GM10847 (cell line): ENCODE results near the gene CCDC89.

Experiments
- POLR2A ChIP-seq: IDR thresholded peaks from 2 replicates; pipeline ENCODE4 v1.6.1; 2011; ENCODE audit not compliant: insufficient read length; ENCODE audit errors: extremely low read depth

The CCDC89 gene

GRCh38 chr11:85665733-85666132, 20.3 kb downstream of the CCDC89 start:
- TF ChIP-seq POLR2A = no peak

- TF ChIP-seq POLR2A = peak; percentile 90
Observed at GRCh38 chr11:85664615-85665481, 21.1 kb downstream of the CCDC89 start, which contains the start of gene CREBZF. Gene CREBZF, minus strand, starts transcription at chr11:85665129. Its CDS starts 254 bp downstream, at chr11:85664875.

GRCh38 chr11:85663753-85664614, 22.0 kb downstream of the CCDC89 start:
- peak; percentile 33 for TF ChIP-seq POLR2A

- TF ChIP-seq POLR2A = no peak
Observed at GRCh38 chr11:85663080-85663752, 22.8 kb downstream of the CCDC89 start.

- TF ChIP-seq POLR2A = no peak
Observed at GRCh38 chr11:85661972-85662664, 23.9 kb downstream of the CCDC89 start.

GRCh38 chr11:85658180-85658579, 27.8 kb downstream of the CCDC89 start:
- no peak for TF ChIP-seq POLR2A

GRCh38 chr11:85656777-85657176, 29.2 kb downstream of the CCDC89 start:
- TF ChIP-seq POLR2A = no peak

- TF ChIP-seq POLR2A = no peak
Observed at GRCh38 chr11:85652786-85653447, 33.1 kb downstream of the CCDC89 start.

- no peak for TF ChIP-seq POLR2A
Observed at GRCh38 chr11:85651118-85651517, 34.9 kb downstream of the CCDC89 start.

GRCh38 chr11:85647604-85648299, 38.2 kb downstream of the CCDC89 start, which contains the start of gene TMEM126A:
Gene TMEM126A, plus strand, starts transcription at chr11:85647967. Its CDS starts 2,289 bp downstream, at chr11:85650256.
- TF ChIP-seq POLR2A = peak; percentile 91

GRCh38 chr11:85647078-85647477, 38.9 kb downstream of the CCDC89 start:
- no peak for TF ChIP-seq POLR2A

- TF ChIP-seq POLR2A = no peak
Observed at GRCh38 chr11:85643191-85643614, 42.8 kb downstream of the CCDC89 start.

GRCh38 chr11:85634747-85635146, 51.2 kb downstream of the CCDC89 start:
- TF ChIP-seq POLR2A = no peak
